GM12878 (cell line): ENCODE results near the gene PRPF40B. TPM values are rescaled to one million over a fixed set of nuclear protein-coding genes. Genes with fewer than 3 reads are reported as not detected.

ENCODE experiments used
- ATAC-seq: fragments of 200-7000 bp; cut with Tn5 transposase; 3 replicates; pipeline ENCODE4 v1.9.1; 2020; ENCODE audit warnings: mild to moderate bottlenecking, moderate library complexity
- BruUV-seq: library from RNA; stranded (reverse); fragments of 400-500 nt; replicated peaks from 2 replicates; lab custom pipeline; 2021; lab: Mats Ljungman, UMichigan
- CTCF ChIA-PET: fragments of 300-600 bp; sonication (Branson Sonifier 250); formaldehyde crosslinking; extraction: SDS; loops from one replicate; lab custom pipeline; 2021; ENCODE audit warnings: inconsistent platforms; lab: Yijun Ruan, JAX
- POLR2A ChIA-PET: fragments of 350-600 bp; formaldehyde crosslinking; extraction: SDS; loops from one replicate; lab custom pipeline; 2021; ENCODE audit warnings: inconsistent platforms; lab: Charles Lee
- RAD21 ChIA-PET: fragments of 300-600 bp; sonication (Branson Sonifier 250); formaldehyde crosslinking; loops from one replicate; lab custom pipeline; 2023; ENCODE audit warnings: antibody characterized with exemption; ENCODE audit not compliant: unreplicated experiment; lab: Charles Lee
- SMC1A ChIA-PET: fragments of 300-600 bp; sonication (Branson Sonifier 250); formaldehyde crosslinking; loops from one replicate; lab custom pipeline; 2023; ENCODE audit not compliant: unreplicated experiment, uncharacterized antibody; lab: Charles Lee
- DNase-seq: peaks from one replicate; pipeline ENCODE4 v3.0.0-alpha.2; 2011; ENCODE audit warnings: low read depth, low spot score
- FAIRE-seq: peaks from 3 replicates; lab custom pipeline; 2011; peaks lifted over from hg19 to GRCh38; lab: Jason Lieb, UNC
- H2AFZ ChIP-seq: 2 replicates; pipeline ENCODE4 v1.6.0; 2011; ENCODE audit warnings: low read depth, low read length, control low read depth; ENCODE audit not compliant: control insufficient read depth
- H3K27ac ChIP-seq: 2 replicates; pipeline ENCODE4 v1.5.1; 2011; ENCODE audit warnings: control low read depth; ENCODE audit not compliant: control insufficient read depth, insufficient read depth
- H3K27me3 ChIP-seq, 2 experiments: replicated peaks in 1 of 2; 2 replicates each; pipeline versions ENCODE4 v1.6.0 to v1.6.1; 2011; ENCODE audit warnings: low read length in 1 of 2; ENCODE audit not compliant: control insufficient read depth in 2 of 2, insufficient read depth in 2 of 2
- H3K36me3 ChIP-seq, 2 experiments: 2 replicates each; pipeline ENCODE4 v1.5.1; 2011; ENCODE audit warnings: low read length in 1 of 2; ENCODE audit not compliant: control insufficient read depth in 2 of 2, insufficient read depth in 2 of 2
- H3K4me1 ChIP-seq: 2 replicates; pipeline ENCODE4 v1.6.1; 2011; ENCODE audit warnings: mild to moderate bottlenecking, low read length, moderate library complexity, mixed read lengths; ENCODE audit not compliant: control insufficient read depth, insufficient read depth
- H3K4me2 ChIP-seq: 2 replicates; pipeline ENCODE4 v1.6.0; 2011; ENCODE audit warnings: control low read depth; ENCODE audit not compliant: control insufficient read depth, insufficient read depth
- H3K4me3 ChIP-seq: fragments of 200-600 bp; sonication (generic); 2 replicates; pipeline ENCODE4 v1.5.1; 2016
- H3K79me2 ChIP-seq: 2 replicates; pipeline ENCODE4 v1.6.0; 2011; ENCODE audit warnings: low read length; ENCODE audit not compliant: control insufficient read depth, insufficient read depth
- H3K9ac ChIP-seq: 2 replicates; pipeline ENCODE4 v1.8.0; 2011; ENCODE audit warnings: low read length, control low read depth, mixed read lengths; ENCODE audit not compliant: control insufficient read depth, insufficient read depth
- H3K9me3 ChIP-seq: replicated peaks from 3 replicates; pipeline ENCODE4 v1.5.1; 2011; ENCODE audit warnings: mild to moderate bottlenecking, low read length; ENCODE audit not compliant: control insufficient read depth, insufficient read depth
- H4K20me1 ChIP-seq: 2 replicates; pipeline ENCODE4 v1.6.0; 2011; ENCODE audit not compliant: control insufficient read depth, insufficient read depth
- POU2F2 ChIP-seq: IDR thresholded peaks from 3 replicates; pipeline ENCODE4 v1.6.1; 2011; ENCODE audit warnings: low read depth, mild to moderate bottlenecking, low read length, borderline replicate concordance
- RAD51 ChIP-seq: fragments of 450-650 bp; IDR thresholded peaks from 2 replicates; pipeline ENCODE4 v1.6.1; 2016; ENCODE audit warnings: moderate library complexity, mild to moderate bottlenecking, inconsistent platforms
- WGBS: methylation state at CpG from one replicate; pipeline ENCODE4 v1.1.6; 2016; ENCODE audit warnings: low lambda C conversion rate; ENCODE audit not compliant: insufficient replicate concordance, insufficient coverage; ENCODE audit errors: missing lambda C conversion rate; 5-methylcytosine and 5-hydroxymethylcytosine counted together
- in situ Hi-C: fragments of 300-500 bp; cut with MboI; formaldehyde crosslinking; loops from 9 replicates; pipeline ENCODE4 v1.14.3; 2018; ENCODE audit warnings: mixed read lengths
- intact Hi-C: fragments of 100-400 bp; cut with micrococcal nuclease; formaldehyde crosslinking; loops from one replicate; pipeline ENCODE4 v1.14.2; 2022; ENCODE audit not compliant: unreplicated experiment
- polyA plus RNA-seq, 11 experiments: library from polyadenylated mRNA; depleted of rRNA in 4 of 11; unstranded in 6 of 11; stranded (reverse) in 5 of 11; fragments of >200 nt; fragmentation: Nextera tagmentation in 4 of 11; fragmentation: Illumina TruSeq in 1 of 11; extraction: Ambion mirVana in 4 of 11; extraction: Trizol in 1 of 11; gene quantifications; 1 replicate in 1 of 11; 2 replicates in 10 of 11; pipeline versions ENCODE4 v1.2.1 to v1.2.3, GENCODE V29; 2011 to 2016; ENCODE audit warnings: inconsistent platforms in 2 of 11, missing spikeins in 2 of 11, low read depth in 1 of 11
- total RNA-seq, 4 experiments: library from RNA; depleted of rRNA in 3 of 4; stranded (reverse); fragments of >200 nt in 3 of 4; fragmentation: Illumina TruSeq in 1 of 4; extraction: Trizol in 1 of 4; gene quantifications; 2 replicates each; pipeline versions ENCODE4 v1.2.1 to v1.2.3, GENCODE V29; 2013 to 2021
- TF ChIP-seq, protein P1 (sequence below): fragments of 450-650 bp; conservative IDR thresholded peaks from 2 replicates; pipeline ENCODE4 v1.6.1; 2017; ENCODE audit warnings: mild to moderate bottlenecking, moderate library complexity
- TF ChIP-seq, protein P2 (sequence below): IDR thresholded peaks from 2 replicates; pipeline ENCODE4 v1.6.1; 2012; ENCODE audit warnings: improper control_type of control experiment, low read depth, low read length; ENCODE audit not compliant: insufficient replicate concordance
- TF ChIP-seq, protein P3 (sequence below): fragments of 450-650 bp; IDR thresholded peaks from 2 replicates; pipeline ENCODE4 v1.6.1; 2017; ENCODE audit warnings: antibody characterized with exemption, mild to moderate bottlenecking, moderate library complexity

The PRPF40B gene
- total and polyA plus RNA-seq, 10 of the 15 experiments (the other 5 are each of a cell fraction or from before 2014, with no cell fraction given) = 0.31 to 17.9 (median 7.3) TPM

DNA sequence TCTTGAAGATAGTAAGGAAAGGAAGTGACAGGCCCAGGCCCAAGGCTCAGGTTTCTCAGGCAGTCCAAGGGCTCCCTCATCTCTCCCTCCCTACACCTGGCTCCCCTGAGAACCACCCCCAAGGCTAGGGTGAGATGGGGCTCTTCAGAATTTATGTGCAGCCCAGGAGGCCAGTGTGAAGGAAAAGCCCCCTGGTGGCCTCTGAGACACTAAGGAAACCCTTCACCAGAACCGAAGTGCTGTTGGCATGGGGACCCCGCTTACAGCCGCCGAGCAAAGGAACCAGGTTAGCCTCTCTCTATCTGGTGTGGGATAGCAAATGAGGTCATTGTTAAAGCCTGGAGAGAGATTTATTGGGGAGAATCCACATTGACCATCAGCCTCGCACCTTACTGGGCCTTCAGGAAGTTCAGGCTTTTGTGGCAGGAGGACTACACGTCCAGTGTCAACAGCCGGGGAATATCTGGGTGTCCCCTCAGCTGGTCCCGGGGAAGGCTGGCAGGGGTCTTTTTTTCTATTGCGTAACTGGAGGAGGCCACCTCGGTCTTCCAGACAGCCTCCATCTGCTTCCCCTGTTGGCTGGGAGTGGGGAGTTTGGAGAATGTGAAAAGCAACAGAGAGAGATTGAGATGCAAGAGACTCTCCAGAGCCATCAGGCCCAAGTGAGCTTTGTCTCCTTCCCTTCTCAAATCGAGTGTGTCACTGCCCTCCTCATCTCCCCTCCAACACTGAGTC, 36.0 kb upstream of the PRPF40B start:
- BruUV-seq = no TSS peak

DNA sequence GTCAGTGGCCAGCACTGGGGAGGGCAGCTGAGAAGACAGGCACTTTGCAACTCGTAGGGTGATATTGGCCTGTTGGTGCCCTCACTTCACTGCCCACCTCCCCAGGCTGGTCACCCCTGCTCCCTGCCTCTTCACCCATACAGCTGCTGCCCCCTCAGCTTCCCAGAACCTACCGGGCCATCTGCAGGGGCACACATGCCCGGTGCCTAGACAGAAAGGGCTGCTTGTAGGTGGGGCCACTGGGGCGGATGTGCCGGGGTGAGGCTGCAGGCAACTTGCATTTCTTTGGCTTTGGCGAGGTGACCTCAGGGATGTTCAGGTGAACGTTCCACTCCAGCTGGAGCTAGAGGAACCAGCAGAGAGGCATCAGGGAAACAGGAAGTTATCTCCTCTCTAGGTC, 35.1 kb upstream of the PRPF40B start:
- ATAC-seq (no peak), DNase-seq (no peak), FAIRE-seq (no peak)
- no TSS peak for BruUV-seq
- ChIA-PET SMC1A (no interaction called here), CTCF (interaction anchor here (0.6 to 2.0 kb wide), 3 partner anchors 8 to 230 kb away, joined by 3 to 8 read pairs (median 8); no protein-coding TSS in a partner anchor), POLR2A (no interaction called here), RAD21 (no interaction called here)
- Histone ChIP-seq H3K36me3 (peaks cover 3 to 4% of the 10 kb centered on the region in 2 experiments; a peak in 3 of 4 replicates), H3K27me3 (no peaks in the 10 kb centered on the region), H3K79me2 (no peaks in the 10 kb centered on the region), H3K9ac (no peak overlapping the region), H3K27ac (no peak overlapping the region), H3K9me3 (peaks cover 2% of the 10 kb centered on the region; the same call in 1 of the 3 replicates), H3K4me3 (no peak overlapping the region), H3K4me2 (no peak overlapping the region), H4K20me1 (no peaks in the 10 kb centered on the region), H2AFZ (no peak overlapping the region), H3K4me1 (no peaks in the 10 kb centered on the region)
- in situ Hi-C loops (no loop called here), intact Hi-C loops (no loop called here)
- WGBS = 65% methylated on average over 7 of the region's 7 CpGs
- TF ChIP-seq, protein P1, sequence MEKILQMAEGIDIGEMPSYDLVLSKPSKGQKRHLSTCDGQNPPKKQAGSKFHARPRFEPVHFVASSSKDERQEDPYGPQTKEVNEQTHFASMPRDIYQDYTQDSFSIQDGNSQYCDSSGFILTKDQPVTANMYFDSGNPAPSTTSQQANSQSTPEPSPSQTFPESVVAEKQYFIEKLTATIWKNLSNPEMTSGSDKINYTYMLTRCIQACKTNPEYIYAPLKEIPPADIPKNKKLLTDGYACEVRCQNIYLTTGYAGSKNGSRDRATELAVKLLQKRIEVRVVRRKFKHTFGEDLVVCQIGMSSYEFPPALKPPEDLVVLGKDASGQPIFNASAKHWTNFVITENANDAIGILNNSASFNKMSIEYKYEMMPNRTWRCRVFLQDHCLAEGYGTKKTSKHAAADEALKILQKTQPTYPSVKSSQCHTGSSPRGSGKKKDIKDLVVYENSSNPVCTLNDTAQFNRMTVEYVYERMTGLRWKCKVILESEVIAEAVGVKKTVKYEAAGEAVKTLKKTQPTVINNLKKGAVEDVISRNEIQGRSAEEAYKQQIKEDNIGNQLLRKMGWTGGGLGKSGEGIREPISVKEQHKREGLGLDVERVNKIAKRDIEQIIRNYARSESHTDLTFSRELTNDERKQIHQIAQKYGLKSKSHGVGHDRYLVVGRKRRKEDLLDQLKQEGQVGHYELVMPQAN = no peak
- TF ChIP-seq, protein P2, sequence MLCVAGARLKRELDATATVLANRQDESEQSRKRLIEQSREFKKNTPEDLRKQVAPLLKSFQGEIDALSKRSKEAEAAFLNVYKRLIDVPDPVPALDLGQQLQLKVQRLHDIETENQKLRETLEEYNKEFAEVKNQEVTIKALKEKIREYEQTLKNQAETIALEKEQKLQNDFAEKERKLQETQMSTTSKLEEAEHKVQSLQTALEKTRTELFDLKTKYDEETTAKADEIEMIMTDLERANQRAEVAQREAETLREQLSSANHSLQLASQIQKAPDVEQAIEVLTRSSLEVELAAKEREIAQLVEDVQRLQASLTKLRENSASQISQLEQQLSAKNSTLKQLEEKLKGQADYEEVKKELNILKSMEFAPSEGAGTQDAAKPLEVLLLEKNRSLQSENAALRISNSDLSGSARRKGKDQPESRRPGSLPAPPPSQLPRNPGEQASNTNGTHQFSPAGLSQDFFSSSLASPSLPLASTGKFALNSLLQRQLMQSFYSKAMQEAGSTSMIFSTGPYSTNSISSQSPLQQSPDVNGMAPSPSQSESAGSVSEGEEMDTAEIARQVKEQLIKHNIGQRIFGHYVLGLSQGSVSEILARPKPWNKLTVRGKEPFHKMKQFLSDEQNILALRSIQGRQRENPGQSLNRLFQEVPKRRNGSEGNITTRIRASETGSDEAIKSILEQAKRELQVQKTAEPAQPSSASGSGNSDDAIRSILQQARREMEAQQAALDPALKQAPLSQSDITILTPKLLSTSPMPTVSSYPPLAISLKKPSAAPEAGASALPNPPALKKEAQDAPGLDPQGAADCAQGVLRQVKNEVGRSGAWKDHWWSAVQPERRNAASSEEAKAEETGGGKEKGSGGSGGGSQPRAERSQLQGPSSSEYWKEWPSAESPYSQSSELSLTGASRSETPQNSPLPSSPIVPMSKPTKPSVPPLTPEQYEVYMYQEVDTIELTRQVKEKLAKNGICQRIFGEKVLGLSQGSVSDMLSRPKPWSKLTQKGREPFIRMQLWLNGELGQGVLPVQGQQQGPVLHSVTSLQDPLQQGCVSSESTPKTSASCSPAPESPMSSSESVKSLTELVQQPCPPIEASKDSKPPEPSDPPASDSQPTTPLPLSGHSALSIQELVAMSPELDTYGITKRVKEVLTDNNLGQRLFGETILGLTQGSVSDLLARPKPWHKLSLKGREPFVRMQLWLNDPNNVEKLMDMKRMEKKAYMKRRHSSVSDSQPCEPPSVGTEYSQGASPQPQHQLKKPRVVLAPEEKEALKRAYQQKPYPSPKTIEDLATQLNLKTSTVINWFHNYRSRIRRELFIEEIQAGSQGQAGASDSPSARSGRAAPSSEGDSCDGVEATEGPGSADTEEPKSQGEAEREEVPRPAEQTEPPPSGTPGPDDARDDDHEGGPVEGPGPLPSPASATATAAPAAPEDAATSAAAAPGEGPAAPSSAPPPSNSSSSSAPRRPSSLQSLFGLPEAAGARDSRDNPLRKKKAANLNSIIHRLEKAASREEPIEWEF = no peak
- TF ChIP-seq, protein P3, sequence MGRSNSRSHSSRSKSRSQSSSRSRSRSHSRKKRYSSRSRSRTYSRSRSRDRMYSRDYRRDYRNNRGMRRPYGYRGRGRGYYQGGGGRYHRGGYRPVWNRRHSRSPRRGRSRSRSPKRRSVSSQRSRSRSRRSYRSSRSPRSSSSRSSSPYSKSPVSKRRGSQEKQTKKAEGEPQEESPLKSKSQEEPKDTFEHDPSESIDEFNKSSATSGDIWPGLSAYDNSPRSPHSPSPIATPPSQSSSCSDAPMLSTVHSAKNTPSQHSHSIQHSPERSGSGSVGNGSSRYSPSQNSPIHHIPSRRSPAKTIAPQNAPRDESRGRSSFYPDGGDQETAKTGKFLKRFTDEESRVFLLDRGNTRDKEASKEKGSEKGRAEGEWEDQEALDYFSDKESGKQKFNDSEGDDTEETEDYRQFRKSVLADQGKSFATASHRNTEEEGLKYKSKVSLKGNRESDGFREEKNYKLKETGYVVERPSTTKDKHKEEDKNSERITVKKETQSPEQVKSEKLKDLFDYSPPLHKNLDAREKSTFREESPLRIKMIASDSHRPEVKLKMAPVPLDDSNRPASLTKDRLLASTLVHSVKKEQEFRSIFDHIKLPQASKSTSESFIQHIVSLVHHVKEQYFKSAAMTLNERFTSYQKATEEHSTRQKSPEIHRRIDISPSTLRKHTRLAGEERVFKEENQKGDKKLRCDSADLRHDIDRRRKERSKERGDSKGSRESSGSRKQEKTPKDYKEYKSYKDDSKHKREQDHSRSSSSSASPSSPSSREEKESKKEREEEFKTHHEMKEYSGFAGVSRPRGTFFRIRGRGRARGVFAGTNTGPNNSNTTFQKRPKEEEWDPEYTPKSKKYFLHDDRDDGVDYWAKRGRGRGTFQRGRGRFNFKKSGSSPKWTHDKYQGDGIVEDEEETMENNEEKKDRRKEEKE = no peak

More for the DNA sequence above, 36.0 kb upstream of the PRPF40B start:
- Histone ChIP-seq H3K9me3 (peaks cover 2% of the 10 kb centered on the region; the same call in 1 of the 3 replicates), H2AFZ (no peak overlapping the region), H3K79me2 (no peaks in the 10 kb centered on the region), H4K20me1 (no peaks in the 10 kb centered on the region), H3K4me1 (no peaks in the 10 kb centered on the region), H3K27ac (no peak overlapping the region)
- ATAC-seq = no peak
- ChIA-PET SMC1A (interaction anchor here (0.9 kb wide), 1 partner anchor 25 kb away, joined by 3 read pairs; no protein-coding TSS in a partner anchor), CTCF (no interaction called here), POLR2A (no interaction called here), RAD21 (no interaction called here)
- intact Hi-C loops (no loop called here), in situ Hi-C loops (no loop called here)
- no peak for DNase-seq
- WGBS = 98% methylated on average over 11 of the region's 11 CpGs
- FAIRE-seq = no peak
- TF ChIP-seq RAD51 = no peak
- TF ChIP-seq POU2F2 = no peak
- TF ChIP-seq, all 136 proteins: peak for 0
- no peak overlapping the region for H3K4me3 ChIP-seq
- peaks cover 3 to 4% of the 10 kb centered on the region in 2 experiments; a peak in 3 of 4 replicates for H3K36me3 ChIP-seq
- H3K27me3 ChIP-seq = no peaks in the 10 kb centered on the region
- H3K9ac ChIP-seq = no peak overlapping the region
- no peak overlapping the region for H3K4me2 ChIP-seq
